ENCODE data around the gene SNX22. TPM values are rescaled to one million over a fixed set of nuclear protein-coding genes. Genes with fewer than 3 reads are reported as not detected.

Gene SNX22
- 0.88 and 1.9 TPM in 2 replicates for total RNA-seq (2014; rRNA removed; shearing (Covaris generic))

GRCh38 chr15:64151727-64152506 is at the start of gene SNX22:
SNX22 (plus strand) TSS chr15:64151731; CDS start chr15:64151776, 45 bp downstream.

GRCh38 chr15:64162869-64163658 is 11.5 kb downstream of the SNX22 start, which contains the start of gene PPIB:
PPIB (minus strand) TSS chr15:64163022; CDS start chr15:64162986, 36 bp downstream.

Small RNAs within 50 kb of the gene (small RNA-seq; reads per million reads assigned to genes)
- not detected for gene RF00019

Other genes starting within 250 kb of the SNX22 start
- gene DAPK2, start 105.2 kb upstream of the SNX22 start, total RNA-seq (2014; rRNA removed; shearing (Covaris generic)): 0.19 and 3.3 TPM in 2 replicates
- gene CIAO2A, start 57.9 kb upstream of the SNX22 start, total RNA-seq (2014; rRNA removed; shearing (Covaris generic)): 109 and 143 TPM in 2 replicates
- 49.9 and 62.0 TPM in 2 replicates for gene SNX1, start 55.7 kb upstream of the SNX22 start, total RNA-seq (2014; rRNA removed; shearing (Covaris generic))
- 561 and 605 TPM in 2 replicates for gene PPIB, start 11.3 kb downstream of the SNX22 start, total RNA-seq (2014; rRNA removed; shearing (Covaris generic))
- gene CSNK1G1, start 204.4 kb downstream of the SNX22 start, total RNA-seq (2014; rRNA removed; shearing (Covaris generic)): 11.2 and 13.9 TPM in 2 replicates
- 56.8 and 59.8 TPM in 2 replicates for gene PCLAF, start 229.7 kb downstream of the SNX22 start, total RNA-seq (2014; rRNA removed; shearing (Covaris generic))
- gene TRIP4, start 236.1 kb downstream of the SNX22 start, total RNA-seq (2014; rRNA removed; shearing (Covaris generic)): 6.9 and 7.5 TPM in 2 replicates

Data from A375 (cell line).